ENCODE measurements around the gene RUBCN.
"Not testable (repeated sequence)": the region's sequence is repeated elsewhere in the genome, so short reads cannot be mapped to it uniquely, and the experiment has no call there.

The RUBCN gene

DNA sequence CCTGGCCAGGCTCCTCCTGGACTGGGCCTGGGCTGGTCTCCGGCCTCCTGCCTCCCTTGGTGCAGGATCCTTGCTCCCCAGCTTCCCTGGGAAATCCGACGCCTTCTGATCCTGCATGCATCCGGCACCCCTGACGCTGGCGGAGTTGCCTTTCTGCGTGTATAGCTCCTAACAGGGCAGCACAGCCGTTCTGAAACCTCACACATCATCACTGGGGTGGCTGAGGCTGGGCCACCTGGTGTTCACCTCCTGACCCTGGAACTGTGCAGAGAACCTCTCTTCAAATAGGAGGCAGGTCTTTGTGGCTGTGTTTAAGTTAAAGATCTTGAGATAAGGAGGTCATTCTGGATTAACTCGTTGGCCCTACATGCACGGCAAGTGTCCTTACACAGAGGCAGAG is 77.6 kb downstream of the RUBCN start:
- DNase-seq (ENCODE audit: low read depth in 2 of 2, low spot score in 1 of 2): not testable (repeated sequence)

DNA sequence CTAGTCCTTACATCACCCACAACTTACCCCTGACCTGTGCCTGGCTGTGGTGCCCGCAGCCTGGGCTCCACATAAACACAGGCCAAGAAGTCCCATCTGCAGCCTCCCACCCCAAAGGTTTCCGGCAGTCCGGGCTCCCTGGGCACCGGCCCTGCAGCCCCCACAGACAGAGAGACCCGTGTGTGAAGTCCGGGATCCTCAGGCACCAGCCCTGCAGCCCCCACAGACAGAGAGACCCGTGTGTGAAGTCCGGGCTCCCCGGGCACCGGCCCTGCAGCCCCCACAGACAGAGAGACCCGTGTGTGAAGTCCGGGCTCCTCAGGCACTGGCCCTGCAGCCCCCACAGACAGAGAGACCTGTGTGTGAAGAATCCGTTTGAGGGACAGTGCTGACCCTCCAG is 78.0 kb downstream of the RUBCN start:
- DNase-seq (ENCODE audit: low read depth in 2 of 2, low spot score in 1 of 2): not testable (repeated sequence)

DNA sequence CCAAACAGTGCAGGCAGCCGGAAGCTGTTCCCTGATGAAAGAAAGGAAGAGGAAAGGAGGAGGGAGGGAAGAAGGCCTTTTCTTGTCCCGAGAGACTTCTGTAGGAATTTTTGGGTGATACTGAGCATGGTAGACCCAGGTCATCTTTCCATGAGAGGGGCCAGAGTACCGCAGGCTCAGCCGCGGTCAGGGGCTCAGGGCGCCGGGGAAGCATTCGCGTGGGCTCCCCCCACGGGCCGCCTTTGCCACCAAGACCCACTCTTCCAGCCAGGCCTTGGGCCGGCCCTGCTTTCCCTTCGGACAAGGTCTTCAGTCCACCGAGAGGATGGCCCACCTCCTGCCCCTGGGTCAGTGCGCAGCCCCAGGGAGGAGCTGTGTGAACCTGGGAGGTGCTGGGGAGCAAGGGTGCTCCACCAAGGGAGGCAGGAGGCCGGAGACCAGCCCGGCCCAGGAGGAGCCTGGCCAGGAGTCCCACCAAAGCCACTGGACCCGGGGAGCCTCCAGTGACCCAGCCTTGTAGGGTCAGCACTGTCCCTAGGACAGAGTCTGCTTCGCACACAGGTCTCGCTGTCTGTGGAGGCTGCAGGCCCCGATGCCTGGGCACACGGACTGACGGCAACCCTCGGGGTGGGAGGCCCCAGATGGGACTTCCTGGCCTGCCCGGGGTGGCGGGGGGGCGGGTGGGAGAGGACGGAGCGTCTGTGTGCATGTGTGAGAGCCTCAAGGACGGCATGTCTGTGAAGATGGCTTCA is 79.0 kb downstream of the RUBCN start:
- not testable (repeated sequence) for DNase-seq (ENCODE audit: low read depth in 2 of 2, low spot score in 1 of 2)

DNA sequence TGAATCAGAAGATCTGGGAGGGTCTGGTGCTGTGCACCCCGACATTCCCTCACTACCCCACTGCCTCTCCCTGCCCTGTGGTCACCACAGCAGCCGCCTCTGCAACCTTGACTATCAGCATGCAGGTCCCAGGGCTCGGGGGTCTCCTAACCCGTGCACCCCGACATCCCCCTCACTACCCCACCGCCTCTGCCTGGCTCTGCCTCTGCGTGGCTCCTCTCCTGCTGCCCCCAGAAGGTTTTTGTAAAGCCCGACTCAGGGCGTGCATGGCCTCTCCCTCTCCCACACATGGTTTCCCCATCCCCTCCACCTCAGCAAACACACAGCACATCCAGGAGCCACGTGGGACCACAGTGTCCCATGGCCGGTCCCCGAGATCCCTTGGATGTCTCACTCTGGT is 79.7 kb downstream of the RUBCN start:
- DNase-seq (ENCODE audit: low read depth in 2 of 2, low spot score in 1 of 2): not testable (repeated sequence)

DNA sequence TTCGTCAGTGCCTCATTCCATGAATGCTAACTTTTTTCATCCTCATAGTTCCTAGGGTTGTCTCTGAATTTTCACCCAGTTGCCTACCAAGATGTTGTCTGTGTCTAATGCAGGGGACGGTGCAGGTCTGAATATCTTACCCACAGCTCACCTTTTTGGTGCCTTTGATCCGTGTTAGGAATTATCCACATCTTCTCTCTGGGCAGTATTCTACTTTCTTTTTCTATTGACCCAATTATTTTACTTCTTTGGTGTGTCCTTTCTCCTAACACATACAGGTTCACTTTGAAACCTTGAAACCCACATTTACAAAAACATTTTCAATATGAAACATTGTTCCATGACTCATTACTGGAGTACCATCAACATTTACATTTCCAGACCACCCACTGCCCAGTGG is 80.6 kb downstream of the RUBCN start:
- not testable (repeated sequence) for DNase-seq (ENCODE audit: low read depth in 2 of 2, low spot score in 1 of 2)

DNA sequence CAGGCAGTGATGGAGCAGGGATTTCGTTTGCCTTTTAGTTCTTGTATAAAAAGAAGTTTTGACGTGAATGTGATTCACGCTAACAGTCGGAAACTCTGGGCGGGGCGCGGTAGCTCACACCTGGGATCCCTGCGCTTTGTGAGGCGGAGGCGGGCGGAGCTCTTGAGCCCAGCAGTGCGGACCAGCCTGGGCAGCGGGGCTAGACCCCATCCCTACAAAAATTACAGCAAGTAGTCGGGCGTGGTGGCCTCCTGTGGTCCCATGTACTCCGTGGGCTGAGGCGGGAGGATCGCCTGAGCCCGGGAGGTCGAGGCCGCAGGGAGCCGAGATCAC is 81.7 kb downstream of the RUBCN start:
- DNase-seq (ENCODE audit: low read depth in 2 of 2, low spot score in 1 of 2): not testable (repeated sequence)

DNA sequence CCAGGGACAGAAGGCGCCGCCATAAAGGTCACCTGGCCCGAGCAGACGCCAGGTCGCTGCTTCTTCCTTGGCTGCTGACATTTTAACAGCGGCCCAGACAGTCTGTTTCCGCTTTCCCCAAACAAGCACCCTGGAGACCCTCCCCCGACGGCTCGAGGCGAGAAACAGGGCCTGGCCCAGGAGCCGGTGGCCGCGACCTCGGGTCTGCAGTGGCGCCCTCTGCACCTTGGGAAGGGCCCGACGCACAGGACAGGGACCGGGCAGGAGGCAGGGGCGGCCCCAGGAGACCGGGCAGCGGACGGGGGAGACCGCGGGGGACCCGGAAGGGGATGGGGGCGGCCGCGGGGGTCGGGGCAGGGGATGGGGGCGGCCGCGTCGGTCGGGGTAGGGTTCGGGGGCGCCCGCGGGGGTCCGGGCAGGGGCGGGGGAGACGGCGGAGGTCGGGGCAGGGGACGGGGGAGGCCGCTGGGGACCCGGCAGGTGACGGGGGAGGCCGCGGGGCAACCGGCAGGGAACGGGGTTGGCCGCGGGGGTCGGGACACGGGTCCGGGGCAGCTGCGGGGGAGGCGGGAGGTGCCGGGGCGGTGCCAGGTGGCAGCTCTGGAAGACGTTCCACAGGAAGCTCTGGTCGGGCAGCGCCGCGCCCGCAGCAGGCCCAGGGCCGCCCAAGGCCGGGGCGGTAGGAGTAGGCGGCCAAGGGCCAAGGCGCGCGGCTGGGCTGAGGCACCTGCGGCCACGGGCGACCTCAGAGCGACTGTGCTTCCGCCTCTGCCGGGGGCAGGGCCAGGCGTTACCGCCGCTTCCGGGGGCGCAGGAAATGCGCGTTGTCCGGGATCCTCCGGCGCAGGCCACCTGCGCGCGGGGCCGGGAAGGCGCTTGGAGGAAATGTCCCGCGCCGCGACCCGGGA is 82.4 kb downstream of the RUBCN start:
- DNase-seq (ENCODE audit: low read depth in 2 of 2, low spot score in 1 of 2): not testable (repeated sequence)

DNA sequence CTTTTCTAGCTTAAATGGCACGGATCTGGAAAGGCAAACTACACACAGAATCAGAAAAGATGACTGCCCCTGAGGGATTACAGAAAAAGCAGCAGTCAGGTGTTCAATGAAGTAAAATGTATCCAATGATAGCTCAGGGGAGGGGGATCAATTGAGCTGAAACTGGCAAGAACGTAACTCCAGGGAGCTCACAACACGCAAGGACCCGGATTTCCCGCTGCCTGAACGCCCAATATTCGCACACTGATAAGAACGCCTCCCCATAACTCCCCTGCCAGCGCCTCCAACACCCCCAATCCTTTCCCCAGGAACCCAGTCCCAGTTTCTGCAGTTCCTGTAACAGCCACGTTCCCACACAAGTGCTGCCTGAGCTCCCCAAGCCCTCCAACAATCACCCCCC is 83.8 kb downstream of the RUBCN start:
- not testable (repeated sequence) for DNase-seq (ENCODE audit: low read depth in 2 of 2, low spot score in 1 of 2)

DNA sequence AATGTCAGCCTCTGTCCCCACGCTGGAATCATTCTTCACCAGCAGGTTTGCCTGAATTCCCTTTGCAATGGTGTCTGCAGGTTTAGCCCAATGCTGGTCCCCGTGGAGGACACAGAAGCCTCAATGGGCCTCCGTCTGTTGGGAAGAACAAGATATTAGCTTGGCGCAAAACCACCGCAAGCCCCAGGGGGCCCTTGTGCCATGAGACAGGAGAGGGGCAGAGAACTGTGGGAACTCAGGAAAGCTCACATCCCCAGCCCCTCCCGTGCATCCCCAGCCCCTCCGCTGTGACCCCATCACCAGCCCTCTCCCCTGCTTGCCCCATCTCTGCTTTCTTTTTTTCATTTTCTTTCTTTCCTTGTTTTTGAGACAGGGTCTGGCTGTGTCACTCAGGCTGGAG is 89.1 kb downstream of the RUBCN start:
- DNase-seq (ENCODE audit: low read depth in 2 of 2, low spot score in 1 of 2): not testable (repeated sequence)

DNA sequence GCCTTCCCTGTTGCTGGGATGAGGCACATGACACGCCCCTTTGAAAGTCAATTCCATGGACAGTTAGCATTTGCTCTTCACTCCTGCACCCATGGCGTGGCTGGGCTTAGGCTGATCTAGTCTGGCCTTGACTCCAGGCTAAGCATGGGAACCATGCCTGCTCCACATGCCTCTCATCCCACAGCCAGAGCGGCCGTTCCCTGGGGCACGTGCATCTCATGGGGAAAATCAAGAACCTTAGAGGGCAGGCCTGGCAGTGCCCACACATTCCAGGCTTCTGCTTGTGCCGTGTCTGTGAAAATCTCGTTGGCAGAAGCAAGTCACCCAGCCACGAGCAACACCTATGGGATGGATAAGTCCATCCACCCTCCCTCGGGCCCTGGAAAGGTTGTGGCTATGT is 89.5 kb downstream of the RUBCN start:
- DNase-seq (ENCODE audit: low read depth in 2 of 2, low spot score in 1 of 2): not testable (repeated sequence)

DNA sequence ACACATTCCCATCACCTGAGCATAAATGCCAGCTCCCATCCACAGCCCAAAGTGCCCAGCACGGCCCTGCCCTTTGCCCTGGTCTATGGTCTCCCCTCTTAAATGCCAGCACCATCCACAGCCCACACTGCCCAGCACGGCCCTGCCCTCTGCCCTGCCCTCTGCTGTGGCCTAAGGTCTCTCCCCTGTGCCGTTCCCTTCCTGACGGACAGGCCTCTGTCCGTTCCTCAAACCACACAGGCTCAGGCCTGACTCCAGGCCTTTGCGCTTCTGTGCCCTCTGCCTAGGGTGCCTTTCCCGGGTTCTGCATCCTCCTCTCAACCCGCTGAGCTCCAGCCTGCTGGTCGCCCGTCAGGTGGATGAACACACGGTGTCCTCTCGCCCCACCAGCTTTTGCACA is 90.4 kb downstream of the RUBCN start:
- DNase-seq (ENCODE audit: low read depth in 2 of 2, low spot score in 1 of 2): not testable (repeated sequence)

DNA sequence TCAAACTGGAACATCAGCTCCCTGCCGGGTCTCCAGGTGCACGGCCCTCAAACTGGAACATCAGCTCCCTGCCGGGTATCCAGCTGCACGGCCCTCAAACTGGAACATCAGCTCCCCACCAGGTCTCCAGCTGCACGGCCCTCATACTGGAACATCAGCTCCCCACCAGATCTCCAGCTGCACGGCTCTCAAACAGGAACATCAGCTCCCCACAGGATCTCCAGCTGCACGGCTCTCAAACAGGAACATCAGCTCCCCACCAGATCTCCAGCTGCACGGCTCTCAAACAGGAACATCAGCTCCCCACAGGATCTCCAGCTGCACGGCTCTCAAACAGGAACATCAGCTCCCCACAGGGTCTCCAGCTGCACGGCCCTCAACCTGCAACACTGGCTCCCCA is 99.1 kb downstream of the RUBCN start:
- not testable (repeated sequence) for DNase-seq (ENCODE audit: low read depth in 2 of 2, low spot score in 1 of 2)

DNA sequence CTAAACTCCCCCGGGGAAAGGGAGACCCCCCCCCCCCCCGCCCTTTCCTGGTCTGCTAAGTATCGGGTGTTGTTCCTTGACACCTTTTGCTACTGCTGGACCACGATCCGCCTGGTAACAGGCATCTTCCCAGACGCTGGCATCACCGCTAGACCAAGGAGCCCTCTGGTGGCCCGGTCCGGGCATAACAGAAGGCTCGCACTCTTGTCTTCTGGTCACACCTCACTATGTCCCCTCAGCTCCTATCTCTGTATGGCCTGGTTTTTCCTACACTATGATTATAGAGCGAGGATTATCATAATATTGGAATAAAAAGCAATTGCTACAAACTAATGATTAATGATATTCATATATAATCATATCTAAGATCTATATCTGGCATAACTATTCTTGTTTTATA is 104.7 kb downstream of the RUBCN start:
- not testable (repeated sequence) for DNase-seq (ENCODE audit: low read depth in 2 of 2, low spot score in 1 of 2)

DNA sequence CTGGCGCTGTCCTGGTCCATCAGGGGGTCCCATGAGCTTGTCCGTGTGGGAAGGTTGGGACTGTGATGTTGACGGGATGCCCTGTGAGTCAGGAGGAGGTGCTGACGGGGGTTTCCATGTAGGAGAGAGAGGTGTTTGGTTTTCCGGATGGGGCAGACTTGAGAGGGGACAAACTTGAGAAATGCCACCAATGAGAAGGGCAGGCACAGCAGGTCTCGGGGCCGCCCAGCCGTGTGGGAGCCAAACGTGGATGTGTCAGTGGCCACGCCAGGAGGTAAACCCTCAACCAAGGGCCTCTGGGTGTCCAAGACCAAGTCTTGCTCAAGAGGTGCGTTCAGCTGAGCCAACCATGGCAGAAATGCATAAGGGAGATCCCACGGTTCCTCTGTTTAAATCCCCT is 105.9 kb downstream of the RUBCN start:
- not testable (repeated sequence) for DNase-seq (ENCODE audit: low read depth in 2 of 2, low spot score in 1 of 2)

DNA sequence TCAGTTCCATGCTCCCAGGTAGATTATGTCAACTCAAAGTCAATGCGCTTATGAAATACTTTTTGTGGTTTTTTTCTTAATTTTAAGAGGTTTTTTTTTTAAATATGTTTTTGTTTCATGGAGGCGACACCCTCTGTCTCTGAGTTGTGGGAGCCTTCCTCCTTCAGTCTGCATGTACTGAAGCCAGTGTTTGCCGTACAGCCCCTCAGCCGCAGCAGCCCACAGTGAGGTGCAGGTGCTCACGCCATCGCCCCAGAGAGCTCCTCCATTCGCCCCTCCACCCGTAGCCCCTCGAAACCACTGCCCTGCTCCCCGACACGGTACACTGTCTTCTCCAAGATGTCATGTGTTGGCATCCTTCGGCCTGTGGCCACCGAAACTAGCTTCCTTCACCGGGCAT is 107.4 kb downstream of the RUBCN start:
- DNase-seq (ENCODE audit: low read depth in 2 of 2, low spot score in 1 of 2): not testable (repeated sequence)

DNA sequence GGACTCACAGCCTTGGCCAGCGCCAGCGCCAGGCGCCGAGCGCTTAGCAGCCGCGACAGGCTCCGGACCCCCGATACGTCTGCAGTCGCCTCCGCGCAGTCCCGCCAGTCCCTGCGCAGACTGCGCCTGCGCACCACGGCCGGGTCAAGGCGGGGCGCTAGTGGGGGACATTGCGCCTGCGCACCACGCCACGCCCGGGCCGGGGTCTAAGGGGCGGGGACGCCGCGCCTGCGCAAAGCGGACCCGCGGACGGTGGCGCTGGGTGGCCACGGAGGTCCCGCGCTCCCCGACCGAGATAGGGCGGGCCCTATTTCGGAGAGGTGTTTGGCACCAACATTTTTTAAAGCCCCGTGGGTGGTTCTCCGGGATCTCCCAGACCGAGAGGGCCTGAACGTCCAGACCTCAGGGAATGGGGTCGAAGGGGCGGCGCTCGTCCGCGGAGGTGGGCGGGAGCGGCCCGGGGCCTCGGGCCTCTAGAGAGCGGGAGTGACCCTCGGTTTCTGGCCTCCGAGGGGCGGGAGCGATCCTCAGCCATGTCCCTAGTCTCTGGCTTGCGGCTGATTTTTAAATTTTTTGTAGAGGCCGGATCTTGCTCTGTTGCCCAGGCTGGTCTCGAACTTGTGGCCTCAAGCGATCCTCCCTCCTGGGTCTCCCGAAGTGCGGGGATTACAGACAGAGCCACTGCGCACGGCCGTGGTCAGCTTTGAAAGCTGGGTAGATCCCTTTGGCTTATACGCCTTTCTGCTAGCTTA is 108.8 kb downstream of the RUBCN start:
- DNase-seq (ENCODE audit: low read depth in 2 of 2, low spot score in 1 of 2): peak; percentile 70 to 71

DNA sequence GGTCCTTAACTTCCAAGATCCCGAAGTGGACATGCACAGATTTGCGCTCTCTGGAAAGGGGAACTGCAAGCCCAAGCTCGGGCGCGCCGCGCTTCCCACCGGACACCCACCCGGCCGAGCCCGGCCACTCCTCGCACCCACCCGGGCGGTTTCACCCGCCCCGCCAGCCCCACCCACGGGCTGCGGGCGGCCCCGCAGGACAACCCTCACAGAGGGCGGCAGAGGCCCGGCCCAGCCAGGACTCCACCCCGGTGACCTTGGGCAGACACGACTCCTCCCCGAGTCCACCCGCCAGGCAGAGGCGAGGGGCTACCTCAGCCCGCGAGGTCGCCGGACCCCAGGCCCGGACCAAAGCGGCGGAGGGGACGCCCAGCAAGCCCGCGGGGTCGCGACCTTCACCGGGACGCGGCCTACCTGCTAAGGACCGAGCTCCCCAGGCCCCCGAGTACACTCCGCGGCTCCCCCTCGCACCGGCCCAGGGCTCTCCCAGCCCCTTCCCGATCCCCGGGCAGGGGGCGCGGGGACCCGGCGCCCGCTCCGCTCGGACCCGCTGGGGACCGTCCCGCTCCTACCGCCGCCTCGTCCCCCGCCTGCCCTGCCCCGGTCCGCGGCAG is 109.4 kb downstream of the RUBCN start:
- not testable (repeated sequence) for DNase-seq (ENCODE audit: low read depth in 2 of 2, low spot score in 1 of 2)

DNA sequence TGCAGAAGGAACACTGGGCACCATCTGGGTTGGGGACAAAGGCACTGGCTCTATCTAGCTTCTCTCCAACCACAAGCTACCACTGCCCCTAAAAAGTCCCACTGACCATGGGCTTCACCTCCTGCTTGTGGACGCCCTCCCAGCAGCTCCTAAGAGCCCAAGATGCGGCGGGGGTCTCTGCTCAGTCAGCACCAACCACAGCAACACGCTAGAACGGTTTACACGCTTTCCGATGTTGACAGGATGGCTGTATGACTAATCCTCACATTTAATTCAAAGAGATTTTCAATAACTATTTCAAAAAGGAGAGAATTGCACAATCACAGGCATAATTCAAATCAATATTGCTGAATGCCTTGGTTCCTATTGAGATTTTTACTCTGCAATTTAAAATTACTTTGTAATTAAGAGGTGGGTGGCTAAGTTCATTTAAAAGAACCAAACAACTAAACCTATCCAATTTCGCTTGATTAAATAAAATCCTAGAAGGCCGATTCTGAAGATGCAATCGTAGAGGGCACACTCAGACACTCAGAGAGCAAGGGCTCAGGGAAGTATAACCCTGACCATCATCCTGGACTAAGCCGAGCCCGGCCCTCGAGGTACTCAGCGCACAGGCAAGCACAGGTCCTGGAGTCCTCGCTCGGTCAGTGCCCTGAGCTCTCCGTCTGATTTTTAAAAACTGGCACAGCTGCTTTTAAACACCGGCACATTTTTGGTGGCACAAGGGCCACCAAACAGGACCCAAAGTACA is 110.1 kb downstream of the RUBCN start:
- DNase-seq (ENCODE audit: low read depth in 2 of 2, low spot score in 1 of 2): not testable (repeated sequence)

DNA sequence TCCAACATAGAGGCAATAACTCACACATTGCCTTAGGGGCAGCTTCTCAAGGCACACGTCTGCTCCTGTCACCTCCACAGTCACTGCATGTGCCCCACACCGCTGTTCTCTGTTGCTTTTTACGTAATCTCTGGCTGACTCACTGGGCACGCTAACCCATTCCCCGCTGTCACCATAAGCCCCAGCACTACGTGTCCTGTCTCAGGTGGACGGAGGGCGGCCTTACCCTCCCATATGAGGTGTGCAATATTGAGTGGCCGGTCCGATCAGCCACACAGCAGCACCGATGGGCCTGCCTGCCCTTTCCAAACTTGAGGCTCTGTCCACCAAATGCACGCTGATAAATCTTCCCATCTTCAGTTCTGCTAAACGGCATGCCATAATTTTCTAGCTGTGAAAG is 115.2 kb downstream of the RUBCN start:
- not testable (repeated sequence) for DNase-seq (ENCODE audit: low read depth in 2 of 2, low spot score in 1 of 2)
